Activated T-cell treated with anti-CD3 and anti-CD28 coated beads, Interleukin-2, amount 50 U/mL, for 72 hours (primary cell): Measurements from ENCODE around the gene SYNE2. TPM values are rescaled to one million over a fixed set of nuclear protein-coding genes. Genes with fewer than 3 reads are reported as not detected.
A peak's percentile ranks its signal among the peaks of the same experiment; 100 is the strongest.
"Not testable (repeated sequence)": the region's sequence is repeated elsewhere in the genome, so short reads cannot be mapped to it uniquely, and the experiment has no call there.

Source experiments
- ATAC-seq, 2 donors: fragments of 150-1000 bp; cut with Tn5 transposase; replicated peaks in 1 of 2; 2 replicates each; pipeline ENCODE4 v1.10.0; 2021; ENCODE audit warnings: moderate library complexity in 2 of 2, mild to moderate bottlenecking in 1 of 2
- DNase-seq, 2 donors: peaks; one replicate each; pipeline ENCODE4 v3.0.0; 2021 to 2022; ENCODE audit warnings: mixed read lengths in 1 of 2
- H3K27ac Mint-ChIP-seq: one replicate; pipeline ENCODE4 v1.8.0; 2022; ENCODE audit warnings: mild to moderate bottlenecking, moderate library complexity, mixed read lengths
- H3K27me3 Mint-ChIP-seq: one replicate; pipeline ENCODE4 v1.8.0; 2022; ENCODE audit warnings: low read depth, mixed read lengths
- H3K36me3 Mint-ChIP-seq, 2 donors: one replicate each; pipeline ENCODE4 v1.8.0; 2022; ENCODE audit warnings: mixed read lengths in 2 of 2, mild to moderate bottlenecking in 1 of 2; ENCODE audit not compliant: insufficient read depth in 2 of 2
- H3K4me1 Mint-ChIP-seq: one replicate; pipeline ENCODE4 v1.8.0; 2022; ENCODE audit warnings: low read depth, mixed read lengths
- H3K4me3 Mint-ChIP-seq, 2 donors: one replicate each; pipeline ENCODE4 v1.8.0; 2022; ENCODE audit warnings: mild to moderate bottlenecking in 2 of 2, mixed read lengths in 2 of 2, moderate library complexity in 2 of 2
- H3K9me3 Mint-ChIP-seq, 2 donors: one replicate each; pipeline ENCODE4 v1.8.0; 2022; ENCODE audit warnings: mixed read lengths in 2 of 2
- total RNA-seq, 2 donors: library from RNA; stranded (reverse); gene quantifications; one replicate each; pipeline ENCODE4 v1.2.3, GENCODE V29; 2022

SYNE2 gene
- total RNA-seq, 2 donors from 2014 or later: 32.3 to 48.8 TPM

DNA sequence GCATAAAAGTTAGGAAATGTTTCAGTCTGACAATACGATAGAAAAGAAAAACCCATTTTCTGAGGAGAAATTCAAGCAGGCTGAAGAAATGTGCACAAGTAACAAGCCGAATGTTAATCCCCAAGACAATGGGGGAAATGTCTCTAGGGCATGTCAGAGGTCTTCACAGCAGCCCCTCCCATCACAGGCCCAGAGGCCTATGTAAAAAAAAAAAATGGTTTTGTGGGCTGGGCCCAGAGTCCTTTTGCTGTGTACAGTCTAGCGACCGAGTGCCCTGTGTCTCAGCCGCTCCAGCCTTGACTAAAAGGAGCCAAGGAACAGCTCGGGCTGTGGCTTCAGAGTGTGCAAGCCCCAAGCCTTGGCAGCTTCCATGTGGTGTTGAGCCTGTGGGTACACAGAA lies 190.5 kb downstream of the SYNE2 start:
- ATAC-seq, DNase-seq, H3K4me1 Mint-ChIP-seq, H3K9me3 Mint-ChIP-seq, H3K27me3 Mint-ChIP-seq, H3K27ac Mint-ChIP-seq, H3K4me3 Mint-ChIP-seq: not testable (repeated sequence)
- peaks cover 8 to 10% of the 10 kb centered on the region in 2 donors for H3K36me3 Mint-ChIP-seq

DNA sequence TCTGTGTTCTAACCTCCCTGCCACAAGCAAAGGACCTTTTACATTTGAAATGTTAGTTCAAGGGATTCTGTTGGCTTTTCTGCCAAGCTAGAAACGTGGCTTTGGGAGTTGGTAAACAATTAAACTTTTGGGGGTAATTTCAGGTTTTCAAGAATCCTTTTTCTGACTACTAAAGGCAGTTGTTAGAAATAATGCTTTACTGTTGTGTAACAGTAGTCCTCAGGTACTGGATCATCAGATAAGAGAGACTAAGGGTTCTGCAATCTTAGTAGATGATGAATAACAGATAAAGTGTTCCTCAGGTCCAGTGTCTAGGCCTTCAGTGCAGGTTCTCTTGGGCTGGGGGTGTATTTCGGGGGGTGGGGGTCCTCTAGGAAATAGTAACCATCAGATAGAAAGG lies 192.3 kb downstream of the SYNE2 start:
- H3K4me3 Mint-ChIP-seq: no peak overlapping the region
- H3K36me3 Mint-ChIP-seq: peaks cover 8 to 10% of the 10 kb centered on the region in 2 donors
- peaks cover 1 to 6% of the 10 kb centered on the region in 2 donors for H3K9me3 Mint-ChIP-seq
- no peak for DNase-seq
- no peaks in the 10 kb centered on the region for H3K27me3 Mint-ChIP-seq
- ATAC-seq: no peak
- H3K4me1 Mint-ChIP-seq: no peaks in the 10 kb centered on the region
- H3K27ac Mint-ChIP-seq: no peak overlapping the region

DNA sequence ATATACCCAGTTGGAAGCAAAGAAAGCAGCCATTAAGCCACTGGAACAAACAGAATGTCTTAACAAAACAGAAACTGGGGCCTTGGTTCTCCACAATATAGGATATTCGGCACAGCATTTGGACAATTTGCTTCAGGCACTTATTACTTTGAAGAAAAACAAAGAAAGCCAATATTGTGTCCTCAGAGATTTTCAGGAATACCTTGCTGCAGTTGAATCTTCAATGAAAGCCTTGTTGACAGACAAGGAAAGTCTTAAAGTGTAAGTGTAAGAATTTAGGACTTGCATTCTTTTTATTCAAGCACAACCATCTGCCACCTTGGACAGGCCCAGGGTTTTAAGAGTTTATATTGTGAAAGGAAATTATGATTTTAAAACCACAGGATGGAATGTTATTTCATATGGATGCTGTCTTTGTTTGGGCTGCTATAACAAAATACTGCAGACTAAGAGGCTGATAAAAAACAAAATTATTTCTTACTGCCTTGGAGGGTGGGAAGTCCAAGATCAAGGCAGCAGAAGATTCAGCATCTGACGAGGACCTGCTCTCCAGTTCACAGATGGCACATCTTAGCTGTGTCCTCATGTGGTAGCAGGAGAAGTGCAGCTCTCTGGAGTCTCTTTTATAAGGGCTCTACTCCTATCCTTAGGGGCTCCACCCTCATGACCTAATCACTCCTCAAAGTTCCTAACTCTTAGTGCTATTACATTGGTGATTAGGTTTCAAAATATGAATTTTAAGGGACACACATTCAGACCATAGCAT lies 197.0 kb downstream of the SYNE2 start:
- H3K36me3 Mint-ChIP-seq: peaks cover 0 to 3% of the 10 kb centered on the region in 2 donors
- no peaks in the 10 kb centered on the region for H3K9me3 Mint-ChIP-seq
- ATAC-seq (no peak), DNase-seq (no peak)
- H3K27me3 Mint-ChIP-seq: no peaks in the 10 kb centered on the region
- H3K4me1 Mint-ChIP-seq: no peaks in the 10 kb centered on the region
- no peak overlapping the region for H3K27ac Mint-ChIP-seq
- H3K4me3 Mint-ChIP-seq: no peak overlapping the region

DNA sequence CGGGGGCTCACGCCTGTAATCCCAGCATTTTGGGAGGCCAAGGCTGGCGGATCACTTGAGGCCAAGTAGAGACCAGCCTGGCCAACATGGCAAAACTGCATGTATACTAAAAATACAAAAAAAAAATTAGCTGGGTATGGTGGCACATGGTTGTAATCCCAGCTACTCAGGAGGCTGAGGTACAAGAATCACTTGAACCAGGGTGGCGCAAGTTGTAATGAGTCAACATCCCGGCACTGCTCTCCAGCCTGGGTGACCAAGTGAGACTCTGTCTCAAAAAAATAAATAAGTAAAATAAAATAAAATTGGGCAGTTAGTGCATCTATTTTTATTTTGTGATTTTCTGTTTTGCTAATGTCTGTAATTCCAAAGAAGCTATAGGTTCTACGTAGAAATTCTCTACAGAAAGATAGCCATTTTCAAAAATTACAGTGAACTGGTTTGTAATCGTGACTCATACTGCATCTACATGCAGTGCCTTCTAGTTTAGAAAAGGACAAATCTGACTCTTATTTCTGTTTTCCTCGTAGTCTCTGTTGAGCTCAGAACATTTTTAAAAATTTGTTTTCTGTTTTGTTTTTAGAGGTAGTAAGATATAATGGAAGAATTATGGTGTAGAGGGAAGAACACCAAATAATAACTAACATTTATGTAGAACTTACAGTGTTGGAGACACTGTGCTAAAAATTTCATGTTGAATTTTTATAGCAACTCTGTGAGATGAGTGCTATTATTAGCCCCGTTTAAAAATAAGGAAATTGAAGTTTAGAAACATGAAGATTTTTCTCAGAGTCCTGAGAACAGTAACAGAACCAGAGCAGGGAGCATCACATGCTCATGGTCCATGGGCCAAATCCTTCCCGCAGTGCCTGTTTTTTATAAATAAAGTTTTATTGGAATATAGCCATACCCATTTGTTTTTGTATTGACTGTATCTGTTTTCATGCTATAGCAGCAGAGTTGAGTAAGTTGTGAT lies 201.2 kb downstream of the SYNE2 start:
- peaks cover 0 to 3% of the 10 kb centered on the region in 2 donors for H3K36me3 Mint-ChIP-seq
- ATAC-seq (no peak), DNase-seq (no peak)
- H3K9me3 Mint-ChIP-seq: no peaks in the 10 kb centered on the region
- no peaks in the 10 kb centered on the region for H3K27me3 Mint-ChIP-seq
- H3K4me3 Mint-ChIP-seq: no peak overlapping the region
- no peaks in the 10 kb centered on the region for H3K4me1 Mint-ChIP-seq
- H3K27ac Mint-ChIP-seq: peak overlapping the region; percentile 85

DNA sequence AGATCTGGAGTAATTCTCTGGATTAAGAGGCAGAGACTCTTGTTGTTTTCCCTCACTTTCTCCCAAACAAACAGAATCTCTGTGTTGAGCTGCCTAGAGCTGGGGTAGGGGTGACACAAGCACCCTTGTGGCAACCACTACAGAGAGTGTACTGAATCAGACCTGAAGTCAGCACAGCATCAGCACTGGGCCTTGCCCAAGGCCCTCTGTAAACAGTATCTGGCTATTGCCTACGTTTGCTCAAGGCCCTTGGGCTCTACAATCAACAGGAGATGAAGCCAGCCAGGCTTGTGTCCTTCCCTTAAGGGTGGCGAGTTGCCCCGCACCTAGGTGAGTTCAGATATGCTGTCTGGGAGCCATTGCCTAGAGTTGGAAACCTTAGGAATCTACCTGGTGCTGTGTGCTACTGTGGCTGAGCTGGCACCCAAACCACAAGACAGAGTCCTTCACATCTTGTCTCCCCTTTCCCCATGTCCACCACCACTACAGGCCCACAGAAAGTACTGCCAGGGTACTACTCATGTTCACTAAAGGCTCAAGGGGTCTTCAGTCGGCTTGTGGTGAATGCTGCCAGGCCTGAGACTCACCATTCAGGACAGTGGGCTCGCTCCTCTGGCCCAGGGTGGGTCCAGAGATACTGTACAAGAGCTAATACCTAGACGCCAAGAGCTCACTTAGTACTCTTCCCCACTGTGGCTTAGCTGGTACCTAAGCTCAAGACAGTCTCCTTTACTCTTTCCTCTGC lies 206.8 kb downstream of the SYNE2 start:
- DNase-seq: no peak
- ATAC-seq: no peak
- no peak overlapping the region for H3K27ac Mint-ChIP-seq
- H3K27me3 Mint-ChIP-seq: no peaks in the 10 kb centered on the region
- no peak overlapping the region for H3K4me3 Mint-ChIP-seq
- no peaks in the 10 kb centered on the region for H3K9me3 Mint-ChIP-seq
- H3K36me3 Mint-ChIP-seq: no peaks in the 10 kb centered on the region
- no peaks in the 10 kb centered on the region for H3K4me1 Mint-ChIP-seq

DNA sequence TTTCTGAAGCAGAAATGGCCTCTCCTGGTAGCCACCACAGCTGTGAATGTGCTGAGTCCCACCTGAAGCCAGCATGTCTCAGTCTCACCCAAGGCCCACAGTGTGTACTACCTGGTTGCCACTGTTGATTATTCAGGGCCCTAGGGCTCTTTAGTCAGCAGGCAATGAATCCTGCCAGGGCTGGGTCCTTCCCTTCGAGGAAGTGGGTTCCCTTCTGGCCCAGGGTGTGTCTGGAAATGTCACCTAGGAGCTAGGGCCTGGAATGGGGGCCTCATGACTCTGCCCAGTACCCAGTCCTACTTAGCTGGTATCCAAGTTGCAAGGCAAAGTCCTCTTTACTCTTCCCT lies 207.4 kb downstream of the SYNE2 start:
- no peak for DNase-seq
- Mint-ChIP-seq H3K4me1 (no peaks in the 10 kb centered on the region), H3K4me3 (no peak overlapping the region), H3K27me3 (no peaks in the 10 kb centered on the region), H3K27ac (no peak overlapping the region), H3K9me3 (no peaks in the 10 kb centered on the region), H3K36me3 (no peaks in the 10 kb centered on the region)
- ATAC-seq: no peak

DNA sequence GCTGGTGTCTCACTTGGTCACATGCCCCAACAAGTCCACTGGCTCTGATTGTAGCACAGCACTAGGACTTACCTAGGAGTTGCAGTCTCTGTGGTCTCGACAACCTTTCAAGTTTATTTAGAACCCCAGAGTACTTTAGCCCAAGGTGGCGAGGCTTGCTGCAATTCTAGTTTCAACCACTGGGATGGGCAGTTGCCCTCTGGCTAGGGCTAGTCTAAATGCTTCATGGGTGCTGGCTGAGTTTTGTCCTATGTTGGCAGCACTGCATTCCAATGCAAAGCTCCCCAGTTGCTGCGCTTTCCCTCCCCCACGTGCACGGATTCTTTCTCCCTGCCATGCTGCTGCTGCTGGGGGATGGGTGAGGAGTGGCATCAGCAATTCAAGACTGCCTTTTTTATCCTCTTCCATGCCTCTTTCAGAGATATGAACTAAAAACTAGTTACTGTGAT lies 207.9 kb downstream of the SYNE2 start:
- Mint-ChIP-seq H3K27ac (no peak overlapping the region), H3K27me3 (no peaks in the 10 kb centered on the region), H3K9me3 (no peaks in the 10 kb centered on the region), H3K4me1 (no peaks in the 10 kb centered on the region), H3K4me3 (no peak overlapping the region), H3K36me3 (no peaks in the 10 kb centered on the region)
- ATAC-seq: peak in 1 of 2 donors; percentile 37
- peak in 1 of 2 donors; percentile 19 for DNase-seq

DNA sequence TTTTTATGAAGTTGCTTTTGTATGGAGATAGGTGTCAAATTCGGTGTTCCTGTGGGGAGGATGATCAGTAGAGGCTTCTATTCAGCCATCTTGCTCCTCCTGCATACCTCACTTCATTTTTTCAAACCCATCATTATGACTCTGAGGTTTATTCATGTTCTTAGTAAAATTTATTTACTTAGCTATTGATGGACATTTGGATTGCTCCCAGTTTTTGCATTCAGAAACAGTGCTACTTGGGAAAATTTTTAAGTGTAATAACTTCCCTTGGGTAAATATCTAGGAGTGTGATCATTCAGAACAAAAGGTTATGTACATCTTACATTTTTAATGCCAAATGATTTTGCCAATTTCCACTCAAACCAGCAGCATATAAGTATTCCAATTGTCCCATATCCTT lies 208.3 kb downstream of the SYNE2 start:
- Mint-ChIP-seq H3K27me3 (no peaks in the 10 kb centered on the region), H3K27ac (no peak overlapping the region), H3K9me3 (no peaks in the 10 kb centered on the region), H3K36me3 (no peaks in the 10 kb centered on the region), H3K4me3 (no peak overlapping the region), H3K4me1 (no peaks in the 10 kb centered on the region)
- DNase-seq (no peak), ATAC-seq (no peak)

DNA sequence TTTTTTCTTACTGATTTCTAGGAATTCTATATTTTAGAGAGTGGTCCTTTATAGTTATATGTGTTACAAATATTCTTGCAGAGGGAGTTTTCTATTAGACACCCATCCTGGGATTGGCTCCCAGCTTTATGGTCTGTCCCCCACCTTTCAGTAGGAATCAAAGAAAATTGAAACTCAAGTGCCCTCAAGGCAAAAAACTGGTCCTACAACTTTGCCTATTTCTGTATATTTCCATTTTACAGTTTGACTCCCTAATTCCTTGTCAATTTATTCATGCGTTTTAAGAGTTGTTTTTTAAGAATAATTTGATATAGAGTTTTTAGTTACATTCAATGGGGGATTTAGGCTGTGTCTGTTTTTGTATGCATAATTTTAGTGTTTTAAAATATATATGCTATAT lies 208.9 kb downstream of the SYNE2 start:
- Mint-ChIP-seq H3K27ac (no peak overlapping the region), H3K4me3 (no peak overlapping the region), H3K27me3 (no peaks in the 10 kb centered on the region), H3K4me1 (no peaks in the 10 kb centered on the region), H3K9me3 (no peaks in the 10 kb centered on the region), H3K36me3 (no peaks in the 10 kb centered on the region)
- DNase-seq (no peak), ATAC-seq (no peak)

DNA sequence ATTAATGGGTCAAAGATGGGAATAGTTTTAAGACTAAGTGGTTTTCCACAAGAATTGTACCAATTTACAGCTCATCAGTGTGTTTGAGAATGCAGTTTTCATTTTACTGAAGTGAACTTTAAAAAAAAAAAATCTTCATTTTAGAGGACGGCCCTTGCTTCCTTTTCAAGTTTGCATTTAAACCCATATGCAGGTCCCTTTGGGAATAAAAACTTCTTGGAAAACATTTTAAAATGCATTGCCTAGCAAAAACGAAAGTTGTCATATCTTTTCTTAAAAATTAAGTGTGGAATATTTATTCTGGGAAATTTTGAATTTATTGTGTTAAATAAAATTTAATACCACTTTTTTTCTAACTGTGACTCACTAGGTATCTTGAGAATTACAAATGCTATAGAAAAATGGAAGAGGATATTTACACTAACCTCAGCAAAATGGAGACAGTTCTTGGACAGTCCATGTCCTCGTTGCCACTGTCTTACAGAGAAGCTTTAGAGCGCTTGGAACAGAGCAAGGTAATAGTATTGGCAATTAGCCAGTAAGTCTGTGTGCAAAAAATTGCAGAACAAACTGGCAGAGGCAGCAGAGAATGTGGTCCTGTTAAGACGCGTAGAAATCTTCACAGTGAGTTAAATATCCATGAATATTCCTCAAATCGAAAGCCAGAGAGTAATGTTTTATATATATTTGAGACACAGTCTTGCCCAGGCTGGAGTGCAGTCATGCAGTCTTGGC lies 209.7 kb downstream of the SYNE2 start:
- no peak overlapping the region for H3K4me3 Mint-ChIP-seq
- no peak overlapping the region for H3K27ac Mint-ChIP-seq
- no peaks in the 10 kb centered on the region for H3K9me3 Mint-ChIP-seq
- no peaks in the 10 kb centered on the region for H3K27me3 Mint-ChIP-seq
- DNase-seq (no peak), ATAC-seq (no peak)
- no peaks in the 10 kb centered on the region for H3K36me3 Mint-ChIP-seq
- no peaks in the 10 kb centered on the region for H3K4me1 Mint-ChIP-seq

DNA sequence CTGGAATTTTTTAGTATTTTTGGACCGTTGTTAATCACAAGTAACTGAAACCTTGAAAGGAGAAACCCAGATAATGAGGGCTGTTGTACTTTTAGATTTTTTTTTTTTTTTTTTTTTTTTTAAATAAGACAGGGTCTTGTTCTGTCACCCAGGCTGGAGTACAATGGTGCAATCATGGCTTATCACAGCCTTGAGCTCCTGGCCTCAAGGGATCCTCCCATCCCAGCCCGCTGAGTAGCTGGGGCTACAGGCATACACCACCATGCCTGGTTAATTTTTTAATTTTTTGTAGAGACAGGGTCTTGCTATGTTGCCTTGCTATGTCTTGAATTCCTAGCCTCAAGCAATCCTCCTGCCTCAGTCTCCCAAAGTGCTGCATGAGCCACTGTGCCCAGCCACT lies 211.6 kb downstream of the SYNE2 start:
- H3K27me3 Mint-ChIP-seq: no peaks in the 10 kb centered on the region
- H3K27ac Mint-ChIP-seq: no peak overlapping the region
- DNase-seq (no peak), ATAC-seq (no peak)
- no peaks in the 10 kb centered on the region for H3K9me3 Mint-ChIP-seq
- H3K36me3 Mint-ChIP-seq: no peaks in the 10 kb centered on the region
- no peaks in the 10 kb centered on the region for H3K4me1 Mint-ChIP-seq
- no peak overlapping the region for H3K4me3 Mint-ChIP-seq

DNA sequence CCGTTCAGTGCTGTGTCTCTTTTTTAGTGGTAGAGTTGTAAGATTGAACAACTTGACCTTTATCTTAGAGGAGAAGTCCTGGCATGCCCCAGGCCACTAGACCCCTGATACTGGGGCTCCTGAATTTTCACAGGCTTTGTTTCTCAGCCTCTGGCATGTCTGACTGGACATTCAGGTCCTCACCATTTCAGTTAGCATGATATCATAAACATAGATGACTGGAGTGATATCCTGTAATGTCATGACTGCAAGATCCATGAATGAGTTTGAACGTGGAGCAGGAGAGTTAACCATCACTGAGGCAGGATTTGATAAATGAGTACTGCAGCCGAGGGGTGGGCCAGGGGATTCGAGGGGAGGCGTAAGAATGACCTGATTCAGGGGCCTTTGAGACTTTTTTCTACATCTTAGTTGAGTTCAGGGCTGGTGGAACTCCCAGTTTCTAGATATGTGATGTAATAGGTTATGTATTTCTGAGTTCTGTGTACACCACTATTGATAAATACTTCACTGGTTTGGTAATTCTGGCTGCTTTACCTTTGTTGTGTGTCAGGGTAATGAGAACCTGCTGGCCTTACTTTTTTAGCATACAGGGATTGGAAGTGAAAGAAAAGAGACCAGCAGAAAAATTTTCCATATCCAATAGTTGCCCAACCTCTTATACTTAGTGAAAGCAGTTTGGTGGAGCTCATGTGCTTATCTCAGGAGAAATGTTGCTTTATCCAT lies 217.0 kb downstream of the SYNE2 start:
- Mint-ChIP-seq H3K36me3 (peaks cover 0 to 4% of the 10 kb centered on the region in 2 donors), H3K27ac (no peak overlapping the region), H3K4me1 (peaks cover under 1% of the 10 kb centered on the region), H3K27me3 (no peaks in the 10 kb centered on the region), H3K4me3 (no peak overlapping the region), H3K9me3 (no peaks in the 10 kb centered on the region)
- DNase-seq: no peak
- ATAC-seq: no peak
